Suprapubic skin (tissue), 3 donors: ENCODE results near the gene JAKMIP1.

ENCODE experiments used
- POLR2A ChIP-seq, 2 donors: fragments of 450-650 bp; IDR thresholded peaks; one replicate each; pipeline ENCODE4 v1.6.1; 2017; ENCODE audit warnings: antibody characterized with exemption in 2 of 2, mild to moderate bottlenecking in 2 of 2, moderate library complexity in 2 of 2
- TF ChIP-seq, protein P1 (sequence below), 2 donors: fragments of 200-600 bp in 1 of 2; fragments of 450-650 bp in 1 of 2; sonication (generic) in 1 of 2; IDR thresholded peaks; one replicate each; pipeline ENCODE4 v1.5.1; 2016 to 2019; ENCODE audit warnings: antibody characterized with exemption in 2 of 2, mild to moderate bottlenecking in 1 of 2, moderate library complexity in 1 of 2

DNA sequence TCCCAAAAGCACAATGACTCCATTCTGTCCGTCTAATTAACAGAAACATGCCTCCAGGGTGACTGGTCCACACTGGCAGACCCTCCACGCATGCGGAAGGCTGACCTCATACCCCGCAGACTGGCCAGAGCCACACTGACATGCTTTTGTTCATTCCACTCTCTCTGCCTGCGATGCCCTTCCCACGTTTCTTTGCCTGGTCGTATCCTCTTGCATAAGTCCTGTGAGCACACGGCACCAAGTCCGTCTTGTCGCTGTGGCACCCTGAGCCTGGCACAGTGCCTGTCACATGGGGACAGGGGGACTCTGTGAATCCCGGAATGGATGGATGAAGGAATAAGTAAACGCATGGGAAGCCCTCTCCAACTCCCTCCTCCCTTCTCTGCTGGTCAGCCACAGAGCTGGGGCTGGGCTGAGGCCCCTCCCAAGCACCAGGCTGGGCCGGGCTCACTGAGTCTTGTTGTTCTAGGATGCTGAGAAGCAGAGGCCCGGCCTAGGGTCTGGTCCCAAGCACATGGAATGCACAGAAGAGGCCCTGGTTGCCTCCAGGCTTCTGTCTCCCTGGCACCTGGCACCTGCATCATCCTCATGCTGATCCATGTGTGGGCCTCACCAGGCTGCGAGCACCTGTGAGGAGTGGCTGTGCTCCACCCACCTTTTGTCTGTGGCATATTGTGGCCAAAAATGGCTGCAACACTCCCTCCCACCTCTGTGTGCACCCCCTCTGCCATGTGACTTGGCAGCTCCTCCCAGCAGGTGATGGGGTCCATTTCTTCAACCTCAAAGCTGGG lies 143.2 kb downstream of the JAKMIP1 start:
- no peak for TF ChIP-seq POLR2A (IDR thresholded peaks at IDR 0.05)
- TF ChIP-seq, protein P1, sequence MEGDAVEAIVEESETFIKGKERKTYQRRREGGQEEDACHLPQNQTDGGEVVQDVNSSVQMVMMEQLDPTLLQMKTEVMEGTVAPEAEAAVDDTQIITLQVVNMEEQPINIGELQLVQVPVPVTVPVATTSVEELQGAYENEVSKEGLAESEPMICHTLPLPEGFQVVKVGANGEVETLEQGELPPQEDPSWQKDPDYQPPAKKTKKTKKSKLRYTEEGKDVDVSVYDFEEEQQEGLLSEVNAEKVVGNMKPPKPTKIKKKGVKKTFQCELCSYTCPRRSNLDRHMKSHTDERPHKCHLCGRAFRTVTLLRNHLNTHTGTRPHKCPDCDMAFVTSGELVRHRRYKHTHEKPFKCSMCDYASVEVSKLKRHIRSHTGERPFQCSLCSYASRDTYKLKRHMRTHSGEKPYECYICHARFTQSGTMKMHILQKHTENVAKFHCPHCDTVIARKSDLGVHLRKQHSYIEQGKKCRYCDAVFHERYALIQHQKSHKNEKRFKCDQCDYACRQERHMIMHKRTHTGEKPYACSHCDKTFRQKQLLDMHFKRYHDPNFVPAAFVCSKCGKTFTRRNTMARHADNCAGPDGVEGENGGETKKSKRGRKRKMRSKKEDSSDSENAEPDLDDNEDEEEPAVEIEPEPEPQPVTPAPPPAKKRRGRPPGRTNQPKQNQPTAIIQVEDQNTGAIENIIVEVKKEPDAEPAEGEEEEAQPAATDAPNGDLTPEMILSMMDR (IDR thresholded peaks at IDR 0.05) = no peak
